HAP-1 (cell line): ENCODE results near the gene DUOX2.

Experiments
- DNase-seq, 2 experiments: peaks; one replicate each; pipeline ENCODE4 v3.0.0-alpha.2; 2016 to 2020; ENCODE audit warnings: low spot score in 2 of 2
- H3K27me3 ChIP-seq: fragments of 250-450 bp; sonication (Bioruptor Pico); 2 replicates; pipeline ENCODE4 v1.5.1; 2020; ENCODE audit warnings: low read depth, mild to moderate bottlenecking, moderate library complexity
- H3K36me3 ChIP-seq: fragments of 250-450 bp; sonication (Bioruptor Pico); replicated peaks from 2 replicates; pipeline ENCODE4 v1.5.1; 2020; ENCODE audit warnings: mild to moderate bottlenecking
- H3K4me1 ChIP-seq: fragments of 250-450 bp; sonication (Bioruptor Pico); 2 replicates; pipeline ENCODE4 v1.5.1; 2020; ENCODE audit warnings: mild to moderate bottlenecking
- H3K4me3 ChIP-seq: fragments of 250-450 bp; sonication (Bioruptor Pico); 2 replicates; pipeline ENCODE4 v1.5.1; 2020; ENCODE audit warnings: mild to moderate bottlenecking, moderate library complexity
- H3K9me3 ChIP-seq: fragments of 250-450 bp; sonication (Bioruptor Pico); 2 replicates; pipeline ENCODE4 v1.5.1; 2020; ENCODE audit warnings: mild to moderate bottlenecking, moderate library complexity
- in situ Hi-C: fragments of 300-500 bp; cut with MboI; formaldehyde crosslinking; loops from 3 replicates; pipeline ENCODE4 v1.14.3; 2020; ENCODE audit warnings: low sequenced_read_pairs, inconsistent platforms, mixed read lengths

The DUOX2 gene

DNA sequence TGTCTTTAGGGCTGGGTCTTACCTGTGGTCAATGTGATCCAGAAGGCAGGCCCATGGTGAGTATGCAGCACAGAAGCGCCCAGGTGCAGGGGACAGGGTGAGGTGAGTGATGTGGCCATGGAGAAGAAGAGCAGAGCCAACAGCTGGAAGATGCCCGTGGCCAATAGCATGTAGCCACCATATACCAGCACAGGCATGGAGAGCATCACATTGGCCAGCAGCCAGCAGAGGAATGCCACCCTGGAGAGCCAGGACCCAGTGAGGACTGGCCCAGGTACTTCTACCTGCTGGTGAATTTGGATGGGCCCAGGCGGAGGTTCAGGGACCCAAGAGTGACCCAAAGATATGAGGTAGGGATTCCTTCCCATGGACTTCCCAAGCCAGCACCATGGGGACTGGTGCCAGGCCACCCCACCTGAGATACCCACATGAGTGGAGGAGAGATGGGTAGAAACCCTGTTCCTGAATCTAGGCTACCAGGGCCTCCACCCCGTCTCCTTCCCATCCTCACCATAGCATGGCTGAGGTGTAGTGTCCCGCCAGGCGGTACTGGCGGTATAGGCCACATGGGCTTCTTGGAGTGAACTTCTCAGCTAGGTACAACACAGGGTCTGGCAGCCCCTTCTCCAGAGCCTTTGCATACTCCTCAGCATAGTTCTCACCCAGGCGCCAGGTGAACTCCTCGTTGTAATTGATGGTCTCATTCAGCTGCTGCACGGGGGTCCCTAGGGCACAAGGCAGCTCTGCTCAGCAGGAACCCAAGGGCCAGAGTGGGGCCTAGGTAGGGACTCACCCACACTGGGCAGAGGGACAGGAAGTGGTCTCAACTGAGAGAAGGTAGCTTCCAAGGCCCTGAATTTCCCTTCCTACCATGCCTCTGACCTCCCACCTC is 6.4 kb upstream of the DUOX2 start:
- H3K9me3 ChIP-seq, result no peaks in the 10 kb centered on the region
- DNase-seq, result no peak
- H3K27me3 ChIP-seq, result peaks cover 23% of the 10 kb centered on the region
- peaks cover 3% of the 10 kb centered on the region for H3K4me1 ChIP-seq
- no peaks in the 10 kb centered on the region for H3K36me3 ChIP-seq
- in situ Hi-C loops, result no loop called here
- H3K4me3 ChIP-seq, result no peak overlapping the region

DNA sequence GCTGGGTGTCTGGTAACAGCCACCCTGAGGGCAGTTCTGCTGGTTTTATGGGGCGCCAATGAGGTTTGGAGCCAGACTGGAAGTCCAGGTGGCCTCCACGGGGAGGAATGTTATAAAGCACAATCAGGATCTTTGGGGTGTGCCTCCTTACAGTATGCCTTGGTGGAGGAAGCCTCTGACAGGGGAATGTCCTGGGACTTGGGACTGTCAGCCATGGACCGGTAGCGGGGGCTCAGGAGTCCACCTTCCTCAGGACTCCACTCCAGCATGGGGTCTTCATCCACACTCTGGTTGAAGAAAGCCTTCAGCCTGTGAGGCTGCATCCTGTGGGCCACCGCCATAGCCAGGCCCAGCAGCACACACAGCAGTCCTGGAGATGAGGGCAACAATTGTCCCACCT is 5.0 kb upstream of the DUOX2 start:
- no peak for DNase-seq
- Histone ChIP-seq H3K27me3 (peaks cover 32% of the 10 kb centered on the region), H3K4me3 (no peak overlapping the region), H3K9me3 (no peaks in the 10 kb centered on the region), H3K4me1 (peaks cover 3% of the 10 kb centered on the region), H3K36me3 (no peaks in the 10 kb centered on the region)
- in situ Hi-C loops, result no loop called here

DNA sequence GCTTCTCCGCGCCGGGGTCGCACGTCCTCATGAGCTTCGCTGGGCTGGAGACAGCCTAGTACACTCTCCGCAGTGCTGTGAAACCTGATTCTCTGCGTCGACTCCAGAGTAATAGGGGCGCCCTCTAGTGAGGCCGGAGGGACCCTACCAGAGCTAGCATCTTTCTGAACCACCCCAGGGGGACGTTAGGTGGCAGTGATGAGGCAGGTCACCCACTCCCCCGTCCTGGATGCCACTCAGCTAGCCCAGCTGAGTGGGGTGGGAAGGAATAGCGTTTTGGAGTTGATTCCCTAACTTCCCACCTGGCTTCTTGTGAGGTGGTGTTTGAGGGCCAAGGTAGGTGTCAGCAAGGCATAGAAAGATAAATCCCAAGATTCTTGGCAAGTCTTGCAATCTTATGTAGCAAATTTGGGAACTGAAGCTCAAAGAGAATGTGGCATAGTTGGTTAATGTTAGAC is 4.2 kb upstream of the DUOX2 start:
- Histone ChIP-seq H3K4me3 (no peak overlapping the region), H3K36me3 (no peaks in the 10 kb centered on the region), H3K9me3 (no peaks in the 10 kb centered on the region), H3K27me3 (peaks cover 33% of the 10 kb centered on the region), H3K4me1 (peaks cover 3% of the 10 kb centered on the region)
- peak; percentile 91 to 94 for DNase-seq
- in situ Hi-C loops, result no loop called here

DNA sequence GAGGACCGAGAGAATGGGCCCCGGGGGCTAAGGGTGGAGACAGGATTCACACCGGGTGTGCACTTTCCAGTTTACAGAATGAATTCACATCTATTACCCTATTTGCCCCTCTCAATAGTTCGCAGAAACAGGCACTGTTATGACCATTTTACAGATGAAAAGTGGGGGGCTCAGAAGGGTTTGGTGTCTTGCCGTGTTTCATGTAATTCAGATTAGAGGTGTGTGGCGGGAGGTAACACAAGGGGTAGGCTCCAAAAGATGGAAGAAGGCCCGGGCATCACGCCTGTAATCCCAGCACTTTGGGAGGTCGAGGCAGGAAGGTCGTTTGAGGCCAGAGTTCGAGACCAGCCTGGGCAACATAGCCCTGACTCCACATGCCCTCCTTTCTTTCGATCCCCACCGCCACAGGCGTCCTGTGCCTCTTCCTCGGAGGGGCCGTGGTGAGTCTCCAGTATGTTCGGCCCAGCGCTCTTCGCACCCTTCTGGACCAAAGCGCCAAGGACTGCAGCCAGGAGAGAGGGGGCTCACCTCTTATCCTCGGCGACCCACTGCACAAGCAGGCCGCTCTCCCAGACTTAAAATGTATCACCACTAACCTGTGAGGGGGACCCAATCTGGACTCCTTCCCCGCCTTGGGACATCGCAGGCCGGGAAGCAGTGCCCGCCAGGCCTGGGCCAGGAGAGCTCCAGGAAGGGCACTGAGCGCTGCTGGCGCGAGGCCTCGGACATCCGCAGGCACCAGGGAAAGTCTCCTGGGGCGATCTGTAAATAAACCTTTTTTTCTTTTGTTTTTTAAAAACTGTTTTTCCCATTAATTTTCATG is 3.5 kb upstream of the DUOX2 start:
- no peaks in the 10 kb centered on the region for H3K36me3 ChIP-seq
- no peak for DNase-seq
- in situ Hi-C loops, result no loop called here
- no peaks in the 10 kb centered on the region for H3K9me3 ChIP-seq
- H3K4me1 ChIP-seq, result peaks cover 3% of the 10 kb centered on the region
- peaks cover 35% of the 10 kb centered on the region for H3K27me3 ChIP-seq
- H3K4me3 ChIP-seq, result no peak overlapping the region

DNA sequence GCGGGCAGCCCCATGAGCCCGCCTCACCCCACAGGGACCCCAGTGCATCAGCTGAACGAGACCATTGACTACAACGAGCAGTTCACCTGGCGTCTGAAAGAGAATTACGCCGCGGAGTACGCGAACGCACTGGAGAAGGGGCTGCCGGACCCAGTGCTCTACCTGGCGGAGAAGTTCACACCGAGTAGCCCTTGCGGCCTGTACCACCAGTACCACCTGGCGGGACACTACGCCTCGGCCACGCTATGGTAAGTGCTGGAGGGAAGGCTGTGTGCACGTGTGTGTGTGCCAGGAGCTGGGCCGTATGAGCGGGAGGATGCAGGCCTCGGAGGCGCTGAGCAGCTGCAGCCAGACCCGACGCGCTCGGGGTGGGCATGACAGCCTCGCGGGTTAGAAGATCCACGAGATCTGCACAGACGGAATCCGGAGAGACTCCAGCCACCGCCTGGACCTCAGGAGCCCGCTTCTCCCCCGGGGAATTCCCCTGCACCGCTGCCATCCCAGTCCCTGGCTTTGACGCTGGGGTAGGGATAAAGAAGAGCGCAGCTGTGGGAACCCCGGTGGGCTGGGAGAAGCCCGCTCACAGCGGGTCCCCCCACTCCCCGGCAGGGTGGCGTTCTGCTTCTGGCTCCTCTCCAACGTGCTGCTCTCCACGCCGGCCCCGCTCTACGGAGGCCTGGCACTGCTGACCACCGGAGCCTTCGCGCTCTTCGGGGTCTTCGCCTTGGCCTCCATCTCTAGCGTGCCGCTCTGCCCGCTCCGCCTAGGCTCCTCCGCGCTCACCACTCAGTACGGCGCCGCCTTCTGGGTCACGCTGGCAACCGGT is 2.7 kb upstream of the DUOX2 start:
- no peaks in the 10 kb centered on the region for H3K36me3 ChIP-seq
- in situ Hi-C loops, result no loop called here
- peaks cover 44% of the 10 kb centered on the region for H3K27me3 ChIP-seq
- H3K4me1 ChIP-seq, result peaks cover 3% of the 10 kb centered on the region
- H3K9me3 ChIP-seq, result no peaks in the 10 kb centered on the region
- DNase-seq, result no peak
- no peak overlapping the region for H3K4me3 ChIP-seq

DNA sequence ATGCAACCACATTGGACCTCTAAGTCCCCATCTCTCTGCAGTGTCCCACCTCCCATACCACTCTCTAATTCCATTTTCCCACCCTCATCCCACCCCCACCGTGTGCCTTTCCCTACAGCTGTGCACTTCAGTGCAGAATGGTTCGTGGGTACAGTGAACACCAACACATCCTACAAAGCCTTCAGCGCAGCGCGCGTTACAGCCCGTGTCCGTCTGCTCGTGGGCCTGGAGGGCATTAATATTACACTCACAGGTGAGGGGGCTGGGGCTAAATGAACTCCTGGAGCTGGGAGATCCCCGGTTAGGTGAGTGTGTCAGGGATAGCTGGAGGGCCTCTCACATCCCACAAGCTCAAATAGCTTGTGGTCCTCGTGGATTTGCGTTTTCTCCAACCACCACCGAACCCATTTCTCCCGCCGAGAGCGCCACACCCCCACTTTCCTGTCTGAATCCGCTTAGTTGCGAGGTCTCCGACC is 2.1 kb upstream of the DUOX2 start:
- in situ Hi-C loops, result no loop called here
- H3K4me1 ChIP-seq, result peaks cover 3% of the 10 kb centered on the region
- no peak overlapping the region for H3K4me3 ChIP-seq
- no peaks in the 10 kb centered on the region for H3K9me3 ChIP-seq
- DNase-seq, result no peak
- peaks cover 42% of the 10 kb centered on the region for H3K27me3 ChIP-seq
- H3K36me3 ChIP-seq, result no peaks in the 10 kb centered on the region

DNA sequence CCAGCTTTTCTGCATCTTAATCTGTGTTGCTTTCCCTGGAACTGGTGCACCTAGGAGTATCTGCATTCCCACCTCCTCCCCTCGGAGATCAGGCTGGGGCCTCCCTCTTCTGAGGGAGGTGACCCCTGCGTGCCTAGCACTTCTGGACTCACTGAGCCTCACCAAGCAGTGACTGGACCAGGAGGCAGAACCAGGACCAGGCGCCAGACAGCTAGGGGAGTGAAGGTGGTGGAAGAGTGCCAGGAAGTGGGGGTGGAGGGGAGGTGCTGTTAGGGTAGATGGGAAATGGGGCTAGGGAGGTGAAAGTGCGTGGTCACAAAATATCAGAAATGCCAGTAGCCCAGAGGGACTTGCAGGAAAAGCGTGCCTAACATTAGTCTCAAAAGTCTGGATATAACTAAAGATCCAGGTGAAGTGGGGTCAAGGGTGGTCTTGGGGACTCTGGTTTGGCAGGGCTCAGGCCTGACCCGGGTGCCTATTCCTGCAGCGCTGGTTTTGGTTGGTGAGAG is 1.4 kb upstream of the DUOX2 start:
- Histone ChIP-seq H3K27me3 (peaks cover 42% of the 10 kb centered on the region), H3K4me1 (peaks cover 3% of the 10 kb centered on the region), H3K9me3 (no peaks in the 10 kb centered on the region), H3K36me3 (no peaks in the 10 kb centered on the region), H3K4me3 (no peak overlapping the region)
- in situ Hi-C loops, result no loop called here
- DNase-seq, result no peak

DNA sequence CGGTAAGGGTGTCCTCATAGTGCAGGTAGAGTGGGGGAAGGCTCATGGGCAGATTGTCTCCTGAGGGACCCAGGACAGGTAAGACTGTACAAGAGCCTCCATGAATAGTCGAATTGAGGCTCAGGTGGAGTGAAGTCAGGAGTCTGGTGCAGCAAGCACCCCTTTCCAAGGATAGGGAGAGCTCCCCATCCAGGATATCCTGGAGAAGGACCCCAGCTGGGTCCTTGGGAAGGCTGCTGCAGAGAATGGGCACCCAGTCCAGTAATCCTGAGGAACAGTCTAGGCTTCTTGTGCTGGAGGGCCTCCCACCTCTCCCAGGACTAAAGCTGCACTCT is 746 bp upstream of the DUOX2 start:
- no peak for DNase-seq
- Histone ChIP-seq H3K27me3 (peaks cover 42% of the 10 kb centered on the region), H3K36me3 (no peaks in the 10 kb centered on the region), H3K9me3 (no peaks in the 10 kb centered on the region), H3K4me1 (peaks cover 3% of the 10 kb centered on the region), H3K4me3 (no peak overlapping the region)
- in situ Hi-C loops, result no loop called here

DNA sequence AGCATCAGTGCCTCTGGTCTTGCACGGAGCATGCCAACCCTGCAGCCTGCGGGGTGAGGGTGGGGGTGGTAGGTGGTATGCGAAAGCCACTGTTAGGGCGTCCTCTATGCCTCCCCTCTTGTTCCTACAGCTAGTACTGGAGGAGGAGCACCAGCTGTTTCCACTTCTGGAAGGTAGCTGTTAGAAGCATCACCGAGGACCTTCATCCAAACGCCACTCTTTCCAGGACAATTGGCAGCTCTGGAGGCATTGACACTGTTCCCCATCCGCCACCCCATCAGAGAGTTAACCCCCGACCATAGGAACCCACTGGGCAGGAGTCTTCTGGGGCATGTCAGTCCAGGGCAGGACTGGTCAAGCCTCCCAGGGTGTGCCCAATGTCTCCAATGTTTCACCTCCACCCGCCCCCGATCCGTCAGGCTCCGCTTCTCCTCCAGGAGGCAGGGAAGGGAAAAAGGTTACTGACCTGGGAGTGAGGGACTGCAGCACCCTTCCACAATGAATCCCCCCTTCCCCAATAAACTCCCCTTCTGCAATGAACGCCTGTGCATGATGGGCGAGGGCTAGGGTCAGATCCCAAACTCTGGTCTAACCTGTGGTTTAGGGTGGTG is 487 bp downstream of the DUOX2 start:
- H3K27me3 ChIP-seq, result peaks cover 42% of the 10 kb centered on the region
- in situ Hi-C loops, result no loop called here
- H3K9me3 ChIP-seq, result no peaks in the 10 kb centered on the region
- H3K36me3 ChIP-seq, result no peaks in the 10 kb centered on the region
- H3K4me1 ChIP-seq, result peaks cover 3% of the 10 kb centered on the region
- DNase-seq, result no peak
- H3K4me3 ChIP-seq, result no peak overlapping the region

DNA sequence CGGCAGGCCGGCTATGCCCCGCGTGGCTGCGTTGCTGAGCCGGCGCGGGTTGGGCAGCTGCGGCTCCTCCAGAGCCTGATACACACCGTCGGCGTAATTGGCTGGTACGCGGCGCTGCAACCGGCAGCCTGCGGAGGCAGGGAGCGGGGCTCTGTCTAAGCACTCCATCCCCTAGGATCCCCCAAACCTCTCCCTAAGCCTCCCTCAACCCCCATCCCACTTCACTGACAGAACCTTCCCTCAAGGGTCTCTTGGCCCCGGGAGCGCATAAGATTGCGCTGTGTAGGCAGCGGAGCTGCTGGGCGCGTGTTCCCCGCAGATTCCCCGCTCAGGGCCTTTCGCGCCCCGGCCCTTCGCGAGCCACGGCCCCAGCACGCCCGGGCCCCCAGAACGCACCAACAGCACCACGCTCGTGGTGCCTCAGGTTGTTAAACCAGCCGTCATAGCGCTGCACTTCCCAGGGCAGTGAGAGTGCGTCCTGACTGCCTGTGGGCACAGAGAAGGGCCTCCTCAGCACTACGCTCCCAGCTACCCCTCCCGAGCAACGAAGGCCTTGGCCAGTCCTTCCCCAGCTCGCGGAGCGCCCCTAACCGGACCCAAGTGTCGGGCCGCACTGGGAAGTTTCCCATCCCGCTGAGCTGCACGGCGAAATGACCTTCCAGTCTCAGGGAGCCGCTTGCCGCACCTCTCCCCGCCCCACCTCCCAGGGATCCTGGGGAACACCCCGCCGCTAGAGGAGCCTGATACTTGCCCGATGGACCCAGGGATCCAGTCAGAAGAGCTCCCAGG is 1.2 kb downstream of the DUOX2 start:
- Histone ChIP-seq H3K9me3 (no peaks in the 10 kb centered on the region), H3K4me1 (peaks cover 2% of the 10 kb centered on the region), H3K27me3 (peaks cover 42% of the 10 kb centered on the region), H3K4me3 (no peak overlapping the region), H3K36me3 (no peaks in the 10 kb centered on the region)
- no peak for DNase-seq
- in situ Hi-C loops, result no loop called here

DNA sequence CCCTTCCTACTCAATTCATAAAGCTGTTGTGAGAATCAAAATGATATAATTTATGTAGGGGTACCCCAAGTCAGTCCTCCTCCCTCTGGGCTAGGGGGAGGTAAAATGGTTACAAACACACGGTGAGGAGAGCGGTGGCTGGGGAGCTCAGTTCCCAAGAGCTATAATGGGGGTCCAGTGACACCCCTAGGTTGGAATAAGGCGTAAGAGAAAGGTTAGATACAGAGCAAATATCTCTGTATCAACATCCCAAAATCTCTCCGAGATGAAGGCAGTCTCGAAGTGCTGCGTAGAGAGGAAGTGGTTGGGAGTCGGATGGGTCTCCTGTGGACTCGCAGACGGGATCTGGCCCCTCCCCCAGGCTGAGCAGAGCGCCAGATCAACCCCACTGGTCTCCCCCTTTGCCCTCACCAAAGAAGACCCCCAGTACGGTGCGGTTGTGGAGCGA is 1.8 kb downstream of the DUOX2 start:
- H3K4me1 ChIP-seq, result no peaks in the 10 kb centered on the region
- peaks cover 42% of the 10 kb centered on the region for H3K27me3 ChIP-seq
- in situ Hi-C loops, result no loop called here
- H3K9me3 ChIP-seq, result no peaks in the 10 kb centered on the region
- H3K4me3 ChIP-seq, result no peak overlapping the region
- DNase-seq, result no peak
- no peaks in the 10 kb centered on the region for H3K36me3 ChIP-seq

DNA sequence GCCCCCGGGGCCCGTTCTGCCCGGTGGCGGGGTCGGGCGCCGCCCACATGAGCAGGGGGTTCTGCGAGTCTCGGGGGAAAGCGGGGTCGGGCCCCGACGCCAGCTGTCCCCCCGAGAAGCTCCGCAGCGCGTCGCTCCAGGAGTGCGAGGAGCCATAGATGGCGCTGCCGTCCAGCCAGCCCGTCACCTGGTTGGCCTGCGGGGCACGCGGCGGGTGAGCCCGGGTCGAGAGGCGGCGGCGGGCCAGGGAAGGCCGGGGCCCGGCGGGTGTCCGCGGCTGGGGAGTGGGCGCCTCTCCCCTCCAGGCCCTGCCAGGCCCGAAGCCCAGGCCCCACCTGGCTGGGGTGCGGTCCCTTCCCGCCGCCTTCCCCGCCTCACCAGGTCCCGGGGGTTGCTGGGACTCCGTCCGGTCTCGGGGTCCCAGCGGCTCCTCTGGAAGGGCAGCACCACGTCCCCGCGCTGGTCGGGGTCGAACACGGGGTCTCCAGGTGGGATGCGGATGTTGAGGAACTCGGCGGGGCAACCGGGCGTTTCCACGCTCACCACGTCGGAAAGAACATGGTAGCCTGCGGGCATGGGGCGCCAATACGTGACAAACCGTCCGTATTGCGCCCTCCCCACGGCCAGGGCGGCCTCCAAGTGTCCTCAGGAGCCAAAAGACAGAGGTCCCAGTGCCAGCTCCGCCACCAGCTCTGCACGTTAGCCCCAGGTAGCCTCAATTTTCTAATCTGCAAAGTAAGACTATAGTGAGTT is 2.4 kb downstream of the DUOX2 start:
- in situ Hi-C loops, result no loop called here
- Histone ChIP-seq H3K36me3 (no peaks in the 10 kb centered on the region), H3K4me1 (no peaks in the 10 kb centered on the region), H3K27me3 (peaks cover 42% of the 10 kb centered on the region), H3K9me3 (no peaks in the 10 kb centered on the region), H3K4me3 (no peak overlapping the region)
- DNase-seq, result no peak
